ENCODE measurements around the gene LOC101059915.

- TF ChIP-seq BACH1 (IDR thresholded peaks at IDR 0.05; ENCODE audit: borderline replicate concordance) = no peak
- TF ChIP-seq FOXK2 (IDR thresholded peaks at IDR 0.05) = no peak
- no peak for TF ChIP-seq MAX (IDR thresholded peaks at IDR 0.05; ENCODE audit: low read depth, low read length)
- no peak for TF ChIP-seq MTA3 (IDR thresholded peaks at IDR 0.05; ENCODE audit: borderline replicate concordance, low read length)
- no peak for TF ChIP-seq NR2C1 (IDR thresholded peaks at IDR 0.05)
- no peak for TF ChIP-seq SMAD1 (IDR thresholded peaks at IDR 0.05; ENCODE audit: low read depth, partially characterized antibody)
- TF ChIP-seq CTCF (IDR thresholded peaks at IDR 0.05 in 2 of 3, conservative IDR thresholded peaks at IDR 0.05 in 1 of 3; ENCODE audit: control insufficient read depth in 2 of 3, extremely low read depth in 1 of 3, insufficient read depth in 1 of 3, low read depth in 3 of 3, low read length in 3 of 3) = no peak
- no peak for TF ChIP-seq SUZ12 (IDR thresholded peaks at IDR 0.05; ENCODE audit: unreplicated experiment)
- TF ChIP-seq TCF12 (IDR thresholded peaks at IDR 0.05; ENCODE audit: low read depth, low read length) = no peak
- no peak for TF ChIP-seq SMC3 (IDR thresholded peaks at IDR 0.05; ENCODE audit: borderline replicate concordance, low read length)
- no peak for TF ChIP-seq RAD21 (IDR thresholded peaks at IDR 0.05; ENCODE audit: insufficient read depth, low read depth, low read length)
- TF ChIP-seq SIX5 (IDR thresholded peaks at IDR 0.05; ENCODE audit: low read depth, low read length, severe bottlenecking) = no peak
- TF ChIP-seq EP300 (IDR thresholded peaks at IDR 0.05; ENCODE audit: borderline replicate concordance in 1 of 2, control insufficient read depth in 1 of 2, low read depth in 2 of 2, low read length in 2 of 2) = no peak
- no peak for TF ChIP-seq ZNF274 (IDR thresholded peaks at IDR 0.05; ENCODE audit: insufficient read depth, insufficient read length)
These were observed 10.1 kb upstream of the LOC101059915 start for GRCh38 chrX:71657267-71657666.
